Neuronal stem cell (in vitro differentiated cells): ENCODE data around the gene FRMD5.
A peak's percentile ranks its signal among the peaks of the same experiment; 100 is the strongest.

Experiments
- DNase-seq: peaks from one replicate; pipeline ENCODE4 v3.0.0-alpha.2; 2013; ENCODE audit warnings: low spot score
- H2AFZ ChIP-seq: one replicate; pipeline ENCODE4 v1.6.1; 2013; ENCODE audit warnings: mild to moderate bottlenecking, low read length, inconsistent platforms
- H2AK5ac ChIP-seq: 2 replicates; pipeline ENCODE4 v1.6.1; 2013; ENCODE audit warnings: low read depth, mild to moderate bottlenecking, inconsistent platforms, low read length, moderate library complexity, mixed read lengths
- H2BK120ac ChIP-seq: 2 replicates; pipeline ENCODE4 v1.6.1; 2013; ENCODE audit warnings: low read depth, mild to moderate bottlenecking, inconsistent platforms, low read length, moderate library complexity, mixed read lengths
- H2BK12ac ChIP-seq: one replicate; pipeline ENCODE4 v1.6.1; 2013; ENCODE audit warnings: low read length, inconsistent platforms
- H2BK15ac ChIP-seq: 2 replicates; pipeline ENCODE4 v1.6.1; 2013; ENCODE audit warnings: mild to moderate bottlenecking, low read length, inconsistent platforms, mixed read lengths
- H2BK5ac ChIP-seq: one replicate; pipeline ENCODE4 v1.6.1; 2013; ENCODE audit warnings: inconsistent platforms, mild to moderate bottlenecking, low read length, moderate library complexity
- H3K14ac ChIP-seq: one replicate; pipeline ENCODE4 v1.6.1; 2013; ENCODE audit warnings: low read length, inconsistent platforms
- H3K18ac ChIP-seq: 2 replicates; pipeline ENCODE4 v1.6.1; 2013; ENCODE audit warnings: low read length, inconsistent platforms
- H3K23ac ChIP-seq: 2 replicates; pipeline ENCODE4 v1.6.1; 2013; ENCODE audit warnings: low read depth, mild to moderate bottlenecking, mixed read lengths, low read length, inconsistent platforms; ENCODE audit not compliant: poor library complexity
- H3K27ac ChIP-seq: replicated peaks from 3 replicates; pipeline ENCODE4 v1.5.1; 2013; ENCODE audit warnings: low read length, inconsistent platforms
- H3K27me3 ChIP-seq, 3 experiments: 2 replicates each; pipeline ENCODE4 v1.6.1; 2013; ENCODE audit warnings: low read length in 3 of 3, mild to moderate bottlenecking in 2 of 3, inconsistent platforms in 1 of 3, low read depth in 1 of 3, mixed read lengths in 1 of 3, moderate library complexity in 1 of 3; ENCODE audit not compliant: control insufficient read depth in 3 of 3, insufficient read depth in 3 of 3
- H3K36me3 ChIP-seq, 2 donors: replicated peaks in 1 of 2; 2 replicates each; pipeline ENCODE4 v1.6.1; 2013; ENCODE audit warnings: low read length in 2 of 2; ENCODE audit not compliant: control insufficient read depth in 2 of 2, insufficient read depth in 2 of 2
- H3K4ac ChIP-seq: 2 replicates; pipeline ENCODE4 v1.6.1; 2013; ENCODE audit warnings: inconsistent platforms, mild to moderate bottlenecking, low read length, moderate library complexity
- H3K4me1 ChIP-seq, 2 donors: 1 replicate in 1 of 2; 2 replicates in 1 of 2; pipeline ENCODE4 v1.6.1; 2013; ENCODE audit warnings: low read length in 2 of 2, low read depth in 1 of 2; ENCODE audit not compliant: control insufficient read depth in 2 of 2, insufficient read depth in 1 of 2
- H3K4me2 ChIP-seq: one replicate; pipeline ENCODE4 v1.6.1; 2013; ENCODE audit warnings: mild to moderate bottlenecking, low read length, inconsistent platforms; ENCODE audit not compliant: insufficient read depth, poor library complexity, severe bottlenecking
- H3K4me3 ChIP-seq, 2 donors: 2 replicates each; pipeline ENCODE4 v1.5.1; 2013; ENCODE audit warnings: low read length in 2 of 2, mild to moderate bottlenecking in 2 of 2, inconsistent platforms in 1 of 2, moderate library complexity in 1 of 2
- H3K79me1 ChIP-seq: one replicate; pipeline ENCODE4 v1.6.1; 2013; ENCODE audit warnings: low read depth, mild to moderate bottlenecking, inconsistent platforms, low read length, moderate library complexity
- H3K9ac ChIP-seq: one replicate; pipeline ENCODE4 v1.6.1; 2013; ENCODE audit warnings: mild to moderate bottlenecking, low read depth, low read length, inconsistent platforms; ENCODE audit not compliant: poor library complexity
- H3K9me3 ChIP-seq, 2 donors: replicated peaks in 1 of 2; 2 replicates each; pipeline versions ENCODE3 to v1.6.1; 2013; ENCODE audit warnings: low read length in 2 of 2, mild to moderate bottlenecking in 2 of 2, inconsistent platforms in 1 of 2, low read depth in 1 of 2, mixed read lengths in 1 of 2, moderate library complexity in 1 of 2; ENCODE audit not compliant: control insufficient read depth in 2 of 2, insufficient read depth in 1 of 2
- H4K8ac ChIP-seq: one replicate; pipeline ENCODE4 v1.6.1; 2013; ENCODE audit warnings: low read depth, mild to moderate bottlenecking, inconsistent platforms, low read length, moderate library complexity
- H4K91ac ChIP-seq: one replicate; pipeline ENCODE4 v1.6.1; 2013; ENCODE audit warnings: low read length, low read depth, mild to moderate bottlenecking, inconsistent platforms; ENCODE audit not compliant: poor library complexity
- WGBS, 2 donors: extraction: QIAGEN DNeasy Blood & Tissue Kit; methylation state at CpG; one replicate each; pipeline ENCODE4 v1.1.7; 2013; ENCODE audit warnings: missing lambda C conversion rate in 2 of 2, mixed read lengths in 1 of 2; ENCODE audit not compliant: insufficient read length in 2 of 2, insufficient replicate concordance in 1 of 2; ENCODE audit errors: extremely low coverage in 2 of 2; 5-methylcytosine and 5-hydroxymethylcytosine counted together

FRMD5 gene

GRCh38 chr15:43941071-43941470 lies 254.0 kb downstream of the FRMD5 start:
- Histone ChIP-seq H3K79me1 (no peaks in the 10 kb centered on the region), H3K4me1 (no peaks in the 10 kb centered on the region), H3K4me3 (no peak overlapping the region), H4K8ac (peak overlapping the region; percentile 31), H3K23ac (no peak overlapping the region), H2AK5ac (no peak overlapping the region), H3K36me3 (no peaks in the 10 kb centered on the region), H3K9ac (peak overlapping the region; percentile 36), H2BK15ac (no peak overlapping the region), H2BK5ac (no peak overlapping the region), H3K4ac (no peak overlapping the region), H2BK12ac (no peak overlapping the region), H3K4me2 (no peak overlapping the region), H4K91ac (peak overlapping the region; percentile 46), H3K27ac (no peak overlapping the region), H3K9me3 (no peaks in the 10 kb centered on the region), H2AFZ (no peak overlapping the region), H3K18ac (no peak overlapping the region), H2BK120ac (no peak overlapping the region), H3K14ac (no peak overlapping the region), H3K27me3 (no peaks in the 10 kb centered on the region)
- no peak for DNase-seq
- WGBS, 2 donors: no CpG with 5 or more reads among the region's 4 CpGs

GRCh38 chr15:43939070-43939469 lies 256.0 kb downstream of the FRMD5 start:
- H3K9ac ChIP-seq: no peak overlapping the region
- no peak overlapping the region for H2BK12ac ChIP-seq
- H3K4me2 ChIP-seq: no peak overlapping the region
- H3K18ac ChIP-seq: no peak overlapping the region
- DNase-seq: no peak
- no peak overlapping the region for H2BK15ac ChIP-seq
- H3K4ac ChIP-seq: no peak overlapping the region
- H4K91ac ChIP-seq: no peak overlapping the region
- H3K9me3 ChIP-seq: no peaks in the 10 kb centered on the region
- no peak overlapping the region for H4K8ac ChIP-seq
- H3K4me3 ChIP-seq: no peak overlapping the region
- H3K27me3 ChIP-seq: no peaks in the 10 kb centered on the region
- no peak overlapping the region for H2BK120ac ChIP-seq
- no peak overlapping the region for H2BK5ac ChIP-seq
- H3K36me3 ChIP-seq: no peaks in the 10 kb centered on the region
- H2AK5ac ChIP-seq: no peak overlapping the region
- H3K4me1 ChIP-seq: no peaks in the 10 kb centered on the region
- H3K27ac ChIP-seq: no peak overlapping the region
- no peak overlapping the region for H3K23ac ChIP-seq
- WGBS, 2 donors: no CpG with 5 or more reads among the region's 3 CpGs
- H3K14ac ChIP-seq: no peak overlapping the region
- H3K79me1 ChIP-seq: no peaks in the 10 kb centered on the region
- H2AFZ ChIP-seq: no peak overlapping the region

GRCh38 chr15:43934480-43934879 lies 260.6 kb downstream of the FRMD5 start:
- H3K9ac ChIP-seq: no peak overlapping the region
- DNase-seq: no peak

GRCh38 chr15:43932907-43933306 lies 262.2 kb downstream of the FRMD5 start:
- no peak overlapping the region for H3K23ac ChIP-seq
- no peak overlapping the region for H3K4me3 ChIP-seq
- no peaks in the 10 kb centered on the region for H3K27me3 ChIP-seq
- no peak overlapping the region for H2BK5ac ChIP-seq
- no peak overlapping the region for H3K14ac ChIP-seq
- H4K91ac ChIP-seq: no peak overlapping the region
- no peaks in the 10 kb centered on the region for H3K9me3 ChIP-seq
- no peak overlapping the region for H2AFZ ChIP-seq
- H3K4me2 ChIP-seq: no peak overlapping the region
- no peaks in the 10 kb centered on the region for H3K36me3 ChIP-seq
- H2BK12ac ChIP-seq: no peak overlapping the region
- no peak overlapping the region for H3K4ac ChIP-seq
- no peak for DNase-seq
- no peaks in the 10 kb centered on the region for H3K79me1 ChIP-seq
- no CpG with 5 or more reads among the region's 3 CpGs for WGBS, 2 donors
- no peak overlapping the region for H3K18ac ChIP-seq
- H3K9ac ChIP-seq: no peak overlapping the region
- no peak overlapping the region for H3K27ac ChIP-seq
- H2AK5ac ChIP-seq: no peak overlapping the region
- no peak overlapping the region for H4K8ac ChIP-seq
- H2BK15ac ChIP-seq: no peak overlapping the region
- H2BK120ac ChIP-seq: no peak overlapping the region
- H3K4me1 ChIP-seq: peaks cover 0 to 10% of the 10 kb centered on the region in 2 donors

More at GRCh38 chr15:43934480-43934879, 260.6 kb downstream of the FRMD5 start:
- Histone ChIP-seq H3K4ac (no peak overlapping the region), H3K23ac (no peak overlapping the region), H3K4me2 (no peak overlapping the region), H2AK5ac (no peak overlapping the region), H3K4me1 (peaks cover 0 to 9% of the 10 kb centered on the region in 2 donors), H2BK15ac (no peak overlapping the region), H2AFZ (no peak overlapping the region), H3K14ac (no peak overlapping the region), H3K36me3 (no peaks in the 10 kb centered on the region), H2BK12ac (no peak overlapping the region), H3K18ac (no peak overlapping the region), H2BK5ac (no peak overlapping the region), H3K27me3 (no peaks in the 10 kb centered on the region), H4K91ac (no peak overlapping the region), H3K4me3 (no peak overlapping the region), H3K9me3 (no peaks in the 10 kb centered on the region), H3K79me1 (no peaks in the 10 kb centered on the region), H3K27ac (no peak overlapping the region), H4K8ac (no peak overlapping the region), H2BK120ac (no peak overlapping the region)
- WGBS, 2 donors: no CpG with 5 or more reads among the region's 6 CpGs
